Neural progenitor cell (in vitro differentiated cells): ENCODE measurements around the gene CD300LG.

Source experiments
- CTCF ChIP-seq: fragments of 200-600 bp; sonication (generic); IDR thresholded peaks from 2 replicates; pipeline ENCODE4 v1.5.1; 2017; ENCODE audit warnings: antibody characterized with exemption, mild to moderate bottlenecking
- EZH2 ChIP-seq: fragments of 200-600 bp; sonication (generic); IDR thresholded peaks from 2 replicates; pipeline ENCODE4 v1.6.1; 2017; ENCODE audit warnings: antibody characterized with exemption, mild to moderate bottlenecking, moderate library complexity
- EZH2phosphoT487 ChIP-seq: fragments of 200-600 bp; sonication (generic); IDR thresholded peaks from 2 replicates; pipeline ENCODE4 v1.6.1; 2017; ENCODE audit warnings: antibody characterized with exemption

- TF ChIP-seq CTCF (no peak), EZH2phosphoT487 (no peak), EZH2 (no peak)
Measured at GRCh38 chr17:43860927-43861622, 14.1 kb downstream of the CD300LG start.
